Gastrocnemius medialis (tissue), 4 donors: Measurements from ENCODE around the gene FAM3C. TPM values are rescaled to one million over a fixed set of nuclear protein-coding genes. Genes with fewer than 3 reads are reported as not detected.
"Not testable (repeated sequence)": the region's sequence is repeated elsewhere in the genome, so short reads cannot be mapped to it uniquely, and the experiment has no call there.

ENCODE experiments used
- ATAC-seq, 2 donors: fragments of 150-250 bp; one replicate each; pipeline ENCODE4 v1.9.1; 2016
- DNase-seq, 2 donors: peaks; one replicate each; pipeline ENCODE4 v3.0.0-alpha.2; 2019
- H3K27ac ChIP-seq, 4 donors: fragments of 200-600 bp; sonication (generic); 1 replicate in 1 of 4; 2 replicates in 3 of 4; pipeline ENCODE4 v1.5.1; 2016 to 2018; ENCODE audit warnings: mild to moderate bottlenecking in 2 of 4, moderate library complexity in 1 of 4
- H3K27me3 ChIP-seq, 3 donors: fragments of 200-600 bp; sonication (generic) in 2 of 3; 1 replicate in 1 of 3; 2 replicates in 2 of 3; pipeline versions ENCODE4 v1.5.1 to v1.6.0; 2016 to 2019; ENCODE audit warnings: mild to moderate bottlenecking in 1 of 3, moderate library complexity in 1 of 3
- H3K36me3 ChIP-seq, 2 donors: fragments of 200-600 bp; sonication (generic) in 1 of 2; one replicate each; pipeline ENCODE4 v1.5.1; 2017 to 2018
- H3K4me1 ChIP-seq, 2 donors: fragments of 200-600 bp; sonication (generic) in 1 of 2; one replicate each; pipeline ENCODE4 v1.5.1; 2016 to 2017; ENCODE audit warnings: mild to moderate bottlenecking in 2 of 2
- H3K4me3 ChIP-seq, 4 donors: fragments of 200-600 bp; sonication (generic) in 3 of 4; 1 replicate in 1 of 4; 2 replicates in 3 of 4; pipeline ENCODE4 v1.5.1; 2016 to 2019; ENCODE audit warnings: mild to moderate bottlenecking in 2 of 4
- H3K9me3 ChIP-seq, 3 donors: fragments of 200-600 bp; sonication (generic) in 2 of 3; 1 replicate in 1 of 3; 2 replicates in 2 of 3; pipeline ENCODE4 v1.5.1; 2016 to 2019
- POLR2A ChIP-seq, 2 donors: fragments of 450-650 bp; IDR thresholded peaks; one replicate each; pipeline ENCODE4 v1.6.1; 2017; ENCODE audit warnings: antibody characterized with exemption in 2 of 2, mild to moderate bottlenecking in 2 of 2, moderate library complexity in 2 of 2
- in situ Hi-C, 4 donors: fragments of 200-750 bp; cut with MboI; loops; one replicate each; pipeline versions ENCODE4 v1.15.0 to v1.8.0; 2017; ENCODE audit warnings: low sequenced_read_pairs in 4 of 4
- intact Hi-C: fragments of 100-400 bp; cut with DNase I; formaldehyde crosslinking; loops from one replicate; pipeline ENCODE4 v1.15.1; 2023; ENCODE audit warnings: low total_unique reads
- total RNA-seq, 4 donors: library from RNA; depleted of rRNA; stranded (reverse); fragments of >200 nt; gene quantifications; one replicate each; pipeline versions ENCODE4 v1.1.0 to v1.2.3, GENCODE V29; 2016
- TF ChIP-seq, protein P1 (sequence below), 5 experiments: fragments of 450-650 bp in 3 of 5; fragments of 200-600 bp in 2 of 5; sonication (generic) in 2 of 5; IDR thresholded peaks in 4 of 5; conservative IDR thresholded peaks in 1 of 5; 1 replicate in 4 of 5; 2 replicates in 1 of 5; pipeline ENCODE4 v1.5.1; 2016 to 2019; ENCODE audit warnings: antibody characterized with exemption in 5 of 5, mild to moderate bottlenecking in 3 of 5, moderate library complexity in 3 of 5

Gene FAM3C
- total RNA-seq, 4 donors from 2014 or later: 9.7 to 17.5 (median 13.2) TPM

GRCh38 chr7:121437470-121437869 is 41.4 kb upstream of the FAM3C start:
- TF ChIP-seq, protein P1, sequence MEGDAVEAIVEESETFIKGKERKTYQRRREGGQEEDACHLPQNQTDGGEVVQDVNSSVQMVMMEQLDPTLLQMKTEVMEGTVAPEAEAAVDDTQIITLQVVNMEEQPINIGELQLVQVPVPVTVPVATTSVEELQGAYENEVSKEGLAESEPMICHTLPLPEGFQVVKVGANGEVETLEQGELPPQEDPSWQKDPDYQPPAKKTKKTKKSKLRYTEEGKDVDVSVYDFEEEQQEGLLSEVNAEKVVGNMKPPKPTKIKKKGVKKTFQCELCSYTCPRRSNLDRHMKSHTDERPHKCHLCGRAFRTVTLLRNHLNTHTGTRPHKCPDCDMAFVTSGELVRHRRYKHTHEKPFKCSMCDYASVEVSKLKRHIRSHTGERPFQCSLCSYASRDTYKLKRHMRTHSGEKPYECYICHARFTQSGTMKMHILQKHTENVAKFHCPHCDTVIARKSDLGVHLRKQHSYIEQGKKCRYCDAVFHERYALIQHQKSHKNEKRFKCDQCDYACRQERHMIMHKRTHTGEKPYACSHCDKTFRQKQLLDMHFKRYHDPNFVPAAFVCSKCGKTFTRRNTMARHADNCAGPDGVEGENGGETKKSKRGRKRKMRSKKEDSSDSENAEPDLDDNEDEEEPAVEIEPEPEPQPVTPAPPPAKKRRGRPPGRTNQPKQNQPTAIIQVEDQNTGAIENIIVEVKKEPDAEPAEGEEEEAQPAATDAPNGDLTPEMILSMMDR (IDR thresholded peaks at IDR 0.05 in 4 of 5, conservative IDR thresholded peaks at IDR 0.05 in 1 of 5): no peak
- no peak for TF ChIP-seq POLR2A (IDR thresholded peaks at IDR 0.05)
- DNase-seq (no peak), ATAC-seq (no peak)
- no peaks in the 10 kb centered on the region for H3K9me3 ChIP-seq
- no peak overlapping the region for H3K4me3 ChIP-seq
- intact Hi-C loops (no loop called here), in situ Hi-C loops (no loop called here)
- no peaks in the 10 kb centered on the region for H3K36me3 ChIP-seq
- H3K4me1 ChIP-seq: peaks cover 5% of the 10 kb centered on the region in 2 donors
- H3K27ac ChIP-seq: no peak overlapping the region
- no peaks in the 10 kb centered on the region for H3K27me3 ChIP-seq

GRCh38 chr7:121436688-121437087 is 40.6 kb upstream of the FAM3C start:
- DNase-seq (no peak), ATAC-seq (no peak)
- intact Hi-C loops: no loop called here
- Histone ChIP-seq H3K36me3 (no peaks in the 10 kb centered on the region), H3K27ac (no peak overlapping the region), H3K9me3 (no peaks in the 10 kb centered on the region), H3K27me3 (no peaks in the 10 kb centered on the region), H3K4me1 (peaks cover 5% of the 10 kb centered on the region in 2 donors), H3K4me3 (no peak overlapping the region)
- TF ChIP-seq, protein P1 (IDR thresholded peaks at IDR 0.05 in 4 of 5, conservative IDR thresholded peaks at IDR 0.05 in 1 of 5): no peak
- no peak for TF ChIP-seq POLR2A (IDR thresholded peaks at IDR 0.05)
- in situ Hi-C loops: no loop called here

- H3K27ac ChIP-seq: no peak overlapping the region
- no peaks in the 10 kb centered on the region for H3K36me3 ChIP-seq
- no peaks in the 10 kb centered on the region for H3K9me3 ChIP-seq
- intact Hi-C loops (no loop called here), in situ Hi-C loops (no loop called here)
- DNase-seq (no peak), ATAC-seq (no peak)
- H3K4me3 ChIP-seq: no peak overlapping the region
- H3K27me3 ChIP-seq: no peaks in the 10 kb centered on the region
- TF ChIP-seq, protein P1 (IDR thresholded peaks at IDR 0.05 in 4 of 5, conservative IDR thresholded peaks at IDR 0.05 in 1 of 5): no peak
- no peak for TF ChIP-seq POLR2A (IDR thresholded peaks at IDR 0.05)
- peaks cover 5% of the 10 kb centered on the region in 2 donors for H3K4me1 ChIP-seq
Observed at GRCh38 chr7:121436136-121436535, 40.0 kb upstream of the FAM3C start.

GRCh38 chr7:121433775-121434174 is 37.7 kb upstream of the FAM3C start:
- Histone ChIP-seq H3K27me3 (no peaks in the 10 kb centered on the region), H3K4me1 (peaks cover 5% of the 10 kb centered on the region in 2 donors), H3K9me3 (no peaks in the 10 kb centered on the region), H3K36me3 (no peaks in the 10 kb centered on the region), H3K4me3 (no peak overlapping the region), H3K27ac (no peak overlapping the region)
- DNase-seq: no peak
- intact Hi-C loops (no loop called here), in situ Hi-C loops (no loop called here)
- no peak for ATAC-seq
- no peak for TF ChIP-seq POLR2A (IDR thresholded peaks at IDR 0.05)
- TF ChIP-seq, protein P1 (IDR thresholded peaks at IDR 0.05 in 4 of 5, conservative IDR thresholded peaks at IDR 0.05 in 1 of 5): no peak

DNA sequence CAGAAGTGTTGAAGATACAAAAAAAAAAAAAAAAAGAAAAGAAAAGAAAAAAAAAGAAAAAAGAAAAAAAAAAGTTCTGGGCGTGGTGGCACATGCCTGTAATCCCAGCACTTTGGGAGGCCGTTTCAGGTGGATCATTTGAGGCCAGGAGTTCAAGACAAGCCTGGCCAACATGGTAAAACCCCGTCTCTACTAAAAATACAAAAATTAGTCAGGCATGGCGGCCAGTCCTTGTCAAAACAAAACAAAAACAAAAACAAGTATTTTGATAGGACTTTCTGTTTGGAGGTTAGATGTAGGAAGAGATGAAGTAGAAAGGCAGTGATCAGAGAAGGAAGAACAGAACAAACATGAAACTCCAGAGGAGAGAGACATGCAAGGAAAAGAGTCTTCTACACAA is 36.4 kb upstream of the FAM3C start:
- H3K4me3 ChIP-seq, intact Hi-C loops, H3K9me3 ChIP-seq, DNase-seq, H3K27ac ChIP-seq, ATAC-seq, in situ Hi-C loops, H3K36me3 ChIP-seq, H3K27me3 ChIP-seq, H3K4me1 ChIP-seq: not testable (repeated sequence)
